ENCODE measurements around the gene CTSO.
"Not testable (repeated sequence)": the region's sequence is repeated elsewhere in the genome, so short reads cannot be mapped to it uniquely, and the experiment has no call there.

The CTSO gene

DNA sequence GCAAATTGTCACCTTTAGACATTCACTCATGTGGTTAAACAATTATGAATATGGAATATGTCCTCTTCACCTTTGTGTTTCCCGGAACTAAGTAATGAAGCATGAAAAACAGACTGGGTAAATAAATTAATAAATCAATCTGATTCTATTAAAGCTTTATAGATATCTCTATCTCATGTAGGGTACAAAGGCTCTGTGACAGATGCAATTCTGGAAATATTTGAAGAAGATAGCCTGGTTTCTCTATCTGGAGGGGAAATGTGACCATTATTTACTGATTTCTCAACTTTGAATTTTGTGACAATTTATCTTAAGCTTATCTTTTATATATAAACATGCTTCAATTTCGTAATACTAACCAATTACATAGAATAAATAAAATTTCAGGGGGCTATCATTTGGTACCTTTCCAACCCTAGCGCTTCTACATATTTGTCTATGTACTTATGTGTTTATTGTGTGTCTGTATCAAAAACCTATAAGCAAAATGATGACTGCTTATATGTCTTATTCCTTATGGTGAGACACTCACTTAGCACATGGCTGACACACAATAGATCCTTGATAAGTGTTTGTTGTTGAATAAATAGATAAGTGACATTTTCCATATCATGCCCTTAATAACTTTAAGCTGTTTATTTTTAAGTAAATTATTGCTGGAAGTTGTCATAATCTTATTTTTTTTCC, 9.9 kb downstream of the CTSO start:
- H3K4me3 ChIP-seq (ENCODE audit: low read depth, low read length) = no peak overlapping the region
- no peak overlapping the region for H3K27ac ChIP-seq
- TF ChIP-seq, protein P1, sequence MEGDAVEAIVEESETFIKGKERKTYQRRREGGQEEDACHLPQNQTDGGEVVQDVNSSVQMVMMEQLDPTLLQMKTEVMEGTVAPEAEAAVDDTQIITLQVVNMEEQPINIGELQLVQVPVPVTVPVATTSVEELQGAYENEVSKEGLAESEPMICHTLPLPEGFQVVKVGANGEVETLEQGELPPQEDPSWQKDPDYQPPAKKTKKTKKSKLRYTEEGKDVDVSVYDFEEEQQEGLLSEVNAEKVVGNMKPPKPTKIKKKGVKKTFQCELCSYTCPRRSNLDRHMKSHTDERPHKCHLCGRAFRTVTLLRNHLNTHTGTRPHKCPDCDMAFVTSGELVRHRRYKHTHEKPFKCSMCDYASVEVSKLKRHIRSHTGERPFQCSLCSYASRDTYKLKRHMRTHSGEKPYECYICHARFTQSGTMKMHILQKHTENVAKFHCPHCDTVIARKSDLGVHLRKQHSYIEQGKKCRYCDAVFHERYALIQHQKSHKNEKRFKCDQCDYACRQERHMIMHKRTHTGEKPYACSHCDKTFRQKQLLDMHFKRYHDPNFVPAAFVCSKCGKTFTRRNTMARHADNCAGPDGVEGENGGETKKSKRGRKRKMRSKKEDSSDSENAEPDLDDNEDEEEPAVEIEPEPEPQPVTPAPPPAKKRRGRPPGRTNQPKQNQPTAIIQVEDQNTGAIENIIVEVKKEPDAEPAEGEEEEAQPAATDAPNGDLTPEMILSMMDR (IDR thresholded peaks at IDR 0.05; ENCODE audit: low read depth, low read length) = no peak
- H3K9me3 ChIP-seq (ENCODE audit: severe bottlenecking) = no peaks in the 10 kb centered on the region
- H3K36me3 ChIP-seq = no peaks in the 10 kb centered on the region
- no peak for DNase-seq
- no peaks in the 10 kb centered on the region for H3K27me3 ChIP-seq (ENCODE audit: insufficient read depth, low read depth, severe bottlenecking)

DNA sequence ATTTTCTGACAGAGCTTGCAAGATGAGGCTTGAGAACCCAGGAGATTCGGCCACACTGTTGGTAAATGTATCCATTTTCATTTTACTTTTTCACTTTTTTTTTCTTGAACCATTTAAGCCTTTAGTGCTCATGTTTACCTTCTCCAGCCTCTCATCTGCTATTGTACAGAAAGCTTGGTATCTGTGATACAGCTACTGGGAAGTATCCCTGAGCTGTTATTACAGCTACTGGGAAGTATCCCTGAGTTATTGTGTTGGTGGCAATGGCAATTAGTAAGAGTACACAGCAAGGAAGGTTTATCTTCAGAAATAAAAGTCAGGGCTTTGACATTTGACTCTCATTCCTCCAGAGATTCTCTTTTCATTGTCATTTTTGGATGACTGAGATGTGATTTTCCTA, 11.8 kb downstream of the CTSO start:
- DNase-seq = no peak
- Histone ChIP-seq H3K27ac (peak overlapping the region; percentile 45), H3K4me3 (ENCODE audit: low read depth, low read length) (no peak overlapping the region)

GRCh38 chr4:155941085-155941790, 12.4 kb downstream of the CTSO start:
- H3K36me3 ChIP-seq = no peaks in the 10 kb centered on the region
- DNase-seq = no peak

More for the DNA sequence above, 11.8 kb downstream of the CTSO start:
- Histone ChIP-seq H3K27me3 (ENCODE audit: insufficient read depth, low read depth, severe bottlenecking) (no peaks in the 10 kb centered on the region), H3K9me3 (ENCODE audit: severe bottlenecking) (no peaks in the 10 kb centered on the region), H3K36me3 (no peaks in the 10 kb centered on the region)
- TF ChIP-seq, protein P1 (IDR thresholded peaks at IDR 0.05; ENCODE audit: low read depth, low read length) = no peak

DNA sequence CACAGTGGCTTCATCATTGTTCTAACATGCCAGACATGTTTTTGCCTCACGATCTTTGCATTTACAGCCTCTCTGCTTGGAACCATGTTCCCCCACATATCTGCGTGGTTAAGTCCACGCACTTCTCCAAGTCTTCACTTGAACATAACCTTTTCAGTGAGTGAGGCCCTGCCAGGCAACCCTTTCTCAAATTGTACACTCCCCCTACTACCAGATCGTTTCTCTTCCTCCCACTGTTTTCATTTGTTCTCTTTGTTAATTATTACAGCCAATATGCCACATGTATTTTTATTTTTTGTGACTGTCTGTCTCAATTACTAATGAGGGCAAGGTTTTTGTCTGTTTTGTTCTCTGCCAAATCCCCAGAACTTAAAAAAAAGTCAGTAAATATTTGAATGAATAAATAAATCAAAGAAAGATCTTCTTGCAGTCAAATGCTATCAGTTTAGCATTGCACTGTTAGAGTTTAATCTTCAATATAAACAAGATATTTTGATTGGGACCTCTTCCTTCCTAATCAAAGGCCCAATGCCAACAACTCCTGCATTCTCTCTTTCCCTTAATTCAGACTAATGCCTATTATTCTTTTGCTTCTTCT, 18.2 kb downstream of the CTSO start:
- Histone ChIP-seq H3K27me3 (ENCODE audit: insufficient read depth, low read depth, severe bottlenecking) (no peaks in the 10 kb centered on the region), H3K4me3 (ENCODE audit: low read depth, low read length) (no peak overlapping the region), H3K9me3 (ENCODE audit: severe bottlenecking) (no peaks in the 10 kb centered on the region), H3K27ac (no peak overlapping the region), H3K36me3 (no peaks in the 10 kb centered on the region)
- no peak for DNase-seq
- TF ChIP-seq, protein P1 (IDR thresholded peaks at IDR 0.05; ENCODE audit: low read depth, low read length) = no peak

More at GRCh38 chr4:155941085-155941790, 12.4 kb downstream of the CTSO start:
- H3K4me3 ChIP-seq (ENCODE audit: low read depth, low read length) = no peak overlapping the region
- H3K27ac ChIP-seq = peak overlapping the region; percentile 45
- TF ChIP-seq, protein P1 (IDR thresholded peaks at IDR 0.05; ENCODE audit: low read depth, low read length) = no peak
- no peaks in the 10 kb centered on the region for H3K27me3 ChIP-seq (ENCODE audit: insufficient read depth, low read depth, severe bottlenecking)
- H3K9me3 ChIP-seq (ENCODE audit: severe bottlenecking) = no peaks in the 10 kb centered on the region

DNA sequence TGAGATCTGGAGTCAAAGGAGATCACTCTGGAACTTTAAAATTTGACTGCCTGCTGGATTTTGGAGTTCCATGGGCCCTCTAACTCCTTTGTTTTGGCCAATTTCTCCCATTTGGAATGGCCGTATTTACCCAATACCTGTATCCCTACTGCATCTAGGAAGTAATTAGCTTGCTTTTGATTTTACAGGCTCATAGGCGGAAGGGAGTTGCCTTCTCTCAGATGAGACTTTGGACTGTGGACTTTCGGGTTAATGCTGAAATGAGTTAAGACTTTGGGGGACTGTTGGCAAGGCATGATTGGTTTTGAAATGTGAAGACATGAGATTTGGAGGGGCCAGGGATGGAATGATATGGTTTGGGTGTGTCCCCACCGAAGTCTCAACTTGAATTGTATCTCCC, 19.0 kb downstream of the CTSO start:
- not testable (repeated sequence) for H3K9me3 ChIP-seq (ENCODE audit: severe bottlenecking); H3K27ac ChIP-seq; H3K4me3 ChIP-seq (ENCODE audit: low read depth, low read length); H3K27me3 ChIP-seq (ENCODE audit: insufficient read depth, low read depth, severe bottlenecking); DNase-seq; H3K36me3 ChIP-seq

GRCh38 chr4:155931634-155932033, 22.0 kb downstream of the CTSO start:
- TF ChIP-seq, protein P1 (IDR thresholded peaks at IDR 0.05; ENCODE audit: low read depth, low read length) = no peak
- Histone ChIP-seq H3K36me3 (no peaks in the 10 kb centered on the region), H3K4me3 (ENCODE audit: low read depth, low read length) (no peak overlapping the region), H3K27me3 (ENCODE audit: insufficient read depth, low read depth, severe bottlenecking) (no peaks in the 10 kb centered on the region), H3K27ac (no peak overlapping the region), H3K9me3 (ENCODE audit: severe bottlenecking) (no peaks in the 10 kb centered on the region)
- DNase-seq = no peak
